Stimulated activated effector memory CD8-positive, alpha-beta T cell treated with anti-CD3 and anti-CD28 coated beads, Interleukin-12 subunit alpha, Interleukin-12 subunit beta, amount 100 ng/mL, for 72 hours (primary cell): ENCODE data around the gene SIX5.
"Not testable (repeated sequence)": the region's sequence is repeated elsewhere in the genome, so short reads cannot be mapped to it uniquely, and the experiment has no call there.

Source experiments
- ATAC-seq: fragments of 150-1000 bp; cut with Tn5 transposase; 2 replicates; pipeline ENCODE4 v1.10.0; 2021
- DNase-seq, 2 donors: peaks; one replicate each; pipeline ENCODE4 v3.0.0; 2021 to 2022; ENCODE audit warnings: low spot score in 2 of 2
- H3K27ac Mint-ChIP-seq: one replicate; pipeline ENCODE4 v1.8.0; 2022; ENCODE audit warnings: mild to moderate bottlenecking, mixed read lengths
- H3K36me3 Mint-ChIP-seq: one replicate; pipeline ENCODE4 v1.8.0; 2022; ENCODE audit warnings: mild to moderate bottlenecking, mixed read lengths
- H3K4me1 Mint-ChIP-seq: one replicate; pipeline ENCODE4 v1.8.0; 2022; ENCODE audit warnings: mixed read lengths
- H3K4me3 Mint-ChIP-seq: one replicate; pipeline ENCODE4 v1.8.0; 2022; ENCODE audit warnings: mild to moderate bottlenecking, mixed read lengths
- H3K9me3 Mint-ChIP-seq: one replicate; pipeline ENCODE4 v1.8.0; 2022; ENCODE audit warnings: mixed read lengths

SIX5 gene

DNA sequence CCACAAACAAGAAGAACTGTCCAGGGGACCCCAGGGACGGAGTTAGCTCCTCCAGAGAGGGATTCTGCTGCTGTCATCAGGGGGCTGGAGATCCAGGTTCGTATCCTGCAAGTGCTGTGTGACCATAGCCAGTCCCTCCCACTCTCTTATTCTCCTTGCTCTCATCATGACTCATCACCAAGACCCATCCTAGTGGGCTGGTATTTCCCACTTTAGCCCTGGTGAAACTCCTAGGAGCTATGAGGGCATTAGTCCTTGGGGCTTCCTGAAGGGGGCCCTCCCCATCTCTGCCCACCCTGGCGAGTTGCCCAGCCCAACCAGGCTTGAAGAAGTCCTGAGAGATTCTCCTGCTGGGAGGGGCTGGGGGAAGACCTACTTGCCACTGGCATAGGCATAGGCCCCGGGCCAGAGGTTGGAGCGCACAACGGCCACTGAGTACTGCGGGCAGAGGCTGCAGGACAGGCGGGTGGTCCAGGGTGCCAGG is 31.1 kb upstream of the SIX5 start:
- no peaks in the 10 kb centered on the region for H3K9me3 Mint-ChIP-seq
- H3K36me3 Mint-ChIP-seq = no peaks in the 10 kb centered on the region
- ATAC-seq (no peak), DNase-seq (no peak)
- no peak overlapping the region for H3K4me3 Mint-ChIP-seq
- no peak overlapping the region for H3K27ac Mint-ChIP-seq
- peaks cover 7% of the 10 kb centered on the region for H3K4me1 Mint-ChIP-seq

DNA sequence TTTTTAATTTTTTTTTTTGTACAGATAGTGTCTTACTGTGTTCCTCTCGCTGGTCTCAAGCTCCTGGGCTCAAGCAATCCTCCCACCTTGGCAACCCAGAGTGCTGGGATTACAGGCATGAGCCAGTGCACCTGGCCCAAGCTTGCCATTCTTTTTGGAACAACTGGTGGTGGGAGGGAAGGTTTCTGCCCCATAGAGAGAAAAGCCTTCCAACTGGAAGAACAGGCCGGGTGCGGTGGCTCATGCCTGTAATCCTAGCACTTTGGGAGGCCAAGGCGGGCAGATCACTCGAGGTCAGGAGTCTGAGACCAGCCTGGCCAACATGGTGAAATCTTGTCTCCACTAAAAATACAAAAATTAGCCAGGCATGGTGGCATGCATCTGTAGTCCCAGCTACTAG is 30.5 kb upstream of the SIX5 start:
- not testable (repeated sequence) for H3K4me3 Mint-ChIP-seq, H3K27ac Mint-ChIP-seq, DNase-seq, H3K9me3 Mint-ChIP-seq, H3K36me3 Mint-ChIP-seq, ATAC-seq
- peaks cover 12% of the 10 kb centered on the region for H3K4me1 Mint-ChIP-seq

GRCh38 chr19:45798995-45799517 is 30.0 kb upstream of the SIX5 start:
- Mint-ChIP-seq H3K27ac (no peak overlapping the region), H3K36me3 (peaks cover under 1% of the 10 kb centered on the region), H3K4me3 (no peak overlapping the region), H3K9me3 (no peaks in the 10 kb centered on the region), H3K4me1 (peaks cover 14% of the 10 kb centered on the region)
- peak; percentile 76 for ATAC-seq
- peak; percentile 39 to 75 for DNase-seq

GRCh38 chr19:45794627-45795026 is 25.6 kb upstream of the SIX5 start:
- DNase-seq (no peak), ATAC-seq (no peak)
- H3K36me3 Mint-ChIP-seq = peaks cover 45% of the 10 kb centered on the region
- H3K27ac Mint-ChIP-seq = peak overlapping the region; percentile 77
- H3K4me1 Mint-ChIP-seq = peaks cover 46% of the 10 kb centered on the region
- no peak overlapping the region for H3K4me3 Mint-ChIP-seq
- H3K9me3 Mint-ChIP-seq = no peaks in the 10 kb centered on the region

DNA sequence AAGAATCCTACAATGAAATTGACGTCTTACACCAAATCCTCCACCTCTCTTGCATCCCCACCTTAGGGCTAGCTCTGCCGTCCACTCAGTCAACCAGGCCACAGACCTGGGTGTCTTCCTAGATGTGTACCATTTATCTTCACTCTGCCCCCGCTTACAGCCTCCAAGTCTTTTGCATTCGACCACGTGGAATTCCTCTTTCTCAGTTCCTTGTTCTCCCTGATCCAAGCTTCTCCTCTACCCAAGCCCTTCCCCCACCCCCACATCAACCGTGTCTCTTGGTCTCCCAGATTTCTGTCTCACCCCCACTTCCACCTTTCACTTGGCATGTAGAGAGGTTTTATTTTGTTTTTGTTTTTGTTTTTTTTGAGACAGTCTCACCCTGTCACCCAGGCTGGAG is 24.8 kb upstream of the SIX5 start:
- H3K4me1 Mint-ChIP-seq = peaks cover 42% of the 10 kb centered on the region
- DNase-seq = no peak
- peak overlapping the region; percentile 77 for H3K27ac Mint-ChIP-seq
- ATAC-seq = no peak
- no peaks in the 10 kb centered on the region for H3K9me3 Mint-ChIP-seq
- peaks cover 52% of the 10 kb centered on the region for H3K36me3 Mint-ChIP-seq
- H3K4me3 Mint-ChIP-seq = no peak overlapping the region

DNA sequence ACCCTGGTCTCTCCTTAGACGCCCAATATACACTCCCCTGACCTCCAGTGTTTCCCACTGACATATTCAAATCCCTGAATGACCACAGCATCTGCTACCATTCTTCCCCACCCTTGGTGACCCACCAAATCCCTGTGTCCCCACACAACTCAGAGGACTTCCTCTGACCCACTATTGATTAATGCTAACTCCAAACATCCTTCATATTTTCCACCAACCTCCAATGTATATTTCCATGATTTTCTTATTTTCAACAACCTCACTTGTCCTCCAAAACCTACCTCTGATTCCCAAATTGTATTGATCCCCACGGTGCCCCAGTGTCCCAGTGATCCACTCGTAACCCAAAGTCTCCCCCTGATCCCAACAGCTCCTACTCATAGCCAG is 24.1 kb upstream of the SIX5 start:
- ATAC-seq (no peak), DNase-seq (no peak)
- Mint-ChIP-seq H3K4me3 (peak overlapping the region; percentile 94), H3K27ac (peak overlapping the region; percentile 77), H3K4me1 (peaks cover 45% of the 10 kb centered on the region), H3K9me3 (no peaks in the 10 kb centered on the region), H3K36me3 (peaks cover 59% of the 10 kb centered on the region)

GRCh38 chr19:45792470-45793177 is 23.6 kb upstream of the SIX5 start, which contains the start of gene DMWD:
Gene DMWD (minus strand): TSS chr19:45792845. CDS start chr19:45792756, 89 bp downstream.
- Mint-ChIP-seq H3K27ac (peak within 1 kb of the TSS; percentile 92), H3K36me3 (peaks cover 65% of the 10 kb centered on the region), H3K4me3 (peak within 1 kb of the TSS; percentile 94), H3K9me3 (no peaks in the 10 kb centered on the region), H3K4me1 (peaks cover 50% of the 10 kb centered on the region)
- ATAC-seq = peak; percentile 93
- peak; percentile 99 to 100 for DNase-seq

DNA sequence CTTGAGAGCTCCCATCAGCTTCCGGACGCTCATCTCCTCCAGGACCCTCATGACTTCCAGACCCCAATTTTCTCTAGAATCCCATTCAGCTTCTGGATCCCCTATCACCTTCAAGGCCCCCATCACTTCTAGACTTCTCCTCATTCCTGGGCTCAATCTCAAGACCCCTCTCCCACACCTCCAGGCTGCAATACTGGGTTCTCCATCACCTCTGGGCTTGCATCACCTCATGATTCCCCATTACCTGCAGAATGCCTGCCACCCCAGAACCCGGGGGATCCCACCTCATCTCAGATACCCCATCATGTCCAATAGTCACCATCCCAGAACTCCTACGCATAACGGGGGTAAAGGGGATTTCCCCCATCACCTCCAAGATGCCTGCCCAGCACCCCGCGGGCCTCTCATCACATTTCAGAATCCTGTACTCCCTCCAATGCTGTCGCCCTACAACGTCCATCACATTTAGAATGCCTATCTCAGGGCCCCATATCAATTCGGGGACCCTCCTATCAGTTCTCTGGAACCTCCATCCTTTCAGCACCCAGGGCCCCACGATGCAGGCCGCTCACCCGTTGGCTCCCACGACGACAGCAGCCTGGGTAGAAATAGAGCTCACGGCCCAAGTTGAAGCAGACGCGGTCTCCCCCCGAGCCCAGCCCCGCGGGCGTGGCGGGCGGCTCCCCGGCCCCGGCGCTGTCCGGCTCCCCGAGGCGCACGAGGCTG is 22.9 kb upstream of the SIX5 start:
- Mint-ChIP-seq H3K9me3 (no peaks in the 10 kb centered on the region), H3K27ac (peak overlapping the region; percentile 92), H3K36me3 (peaks cover 70% of the 10 kb centered on the region), H3K4me1 (peaks cover 50% of the 10 kb centered on the region), H3K4me3 (peak overlapping the region; percentile 94)
- ATAC-seq (peak; percentile 45), DNase-seq (no peak)

DNA sequence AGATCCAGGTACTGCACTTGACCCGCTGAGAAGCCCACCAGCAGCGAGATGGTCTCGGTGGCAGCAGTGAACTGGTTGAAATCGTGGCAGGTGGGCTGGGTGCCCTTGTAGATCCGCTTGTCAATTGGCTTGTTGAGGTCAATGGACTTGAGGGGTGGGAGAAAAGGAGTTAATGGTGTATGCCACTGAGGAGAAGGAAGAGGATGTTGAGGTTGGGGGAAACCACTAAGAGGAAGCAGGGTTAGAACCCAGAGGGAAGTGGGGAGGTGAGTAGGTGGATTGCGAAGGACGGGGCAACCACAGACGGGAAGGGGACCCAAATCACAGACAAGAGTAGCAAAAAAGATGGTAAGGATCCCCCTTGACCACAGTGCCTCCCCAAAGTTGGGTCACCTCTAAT is 21.9 kb upstream of the SIX5 start:
- H3K9me3 Mint-ChIP-seq = no peaks in the 10 kb centered on the region
- ATAC-seq = no peak
- DNase-seq = no peak
- no peak overlapping the region for H3K27ac Mint-ChIP-seq
- H3K36me3 Mint-ChIP-seq = peaks cover 79% of the 10 kb centered on the region
- H3K4me3 Mint-ChIP-seq = peak overlapping the region; percentile 94
- peaks cover 50% of the 10 kb centered on the region for H3K4me1 Mint-ChIP-seq

DNA sequence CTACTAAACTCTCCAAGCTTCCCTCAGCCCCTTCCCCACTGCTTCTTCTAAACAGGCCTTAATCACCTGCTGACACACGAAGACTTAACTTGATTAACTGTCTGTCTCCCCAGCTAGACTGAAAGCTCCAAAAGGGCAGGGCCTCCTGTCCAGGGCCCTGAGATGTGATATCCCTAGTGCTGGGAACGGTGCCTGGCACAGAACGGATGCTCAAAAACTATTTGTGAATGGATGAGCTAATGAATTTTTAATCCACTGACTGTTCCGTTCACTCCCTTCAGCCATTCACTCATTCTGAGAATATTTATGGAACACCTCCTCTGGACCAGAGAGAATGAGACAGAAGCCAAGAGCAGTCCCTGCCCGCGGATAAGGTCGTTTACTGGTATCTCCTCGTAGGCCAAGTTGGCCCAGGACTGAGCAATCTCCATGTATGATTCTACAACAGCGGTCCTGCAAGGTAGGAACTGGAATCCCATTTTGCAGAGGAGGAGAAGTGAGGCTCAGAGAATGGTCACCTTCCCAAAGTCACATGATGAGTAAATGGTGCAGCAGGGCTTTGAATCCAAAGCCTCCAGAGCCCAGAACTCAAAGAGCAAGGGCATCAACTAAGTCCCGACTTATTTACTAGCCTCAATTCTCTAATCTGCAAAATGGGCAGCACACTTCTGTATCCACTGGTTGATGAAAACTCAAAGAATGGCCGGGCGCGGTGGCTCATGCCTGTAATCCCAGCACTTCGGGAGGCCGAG is 20.2 kb upstream of the SIX5 start:
- DNase-seq = no peak
- H3K27ac Mint-ChIP-seq = no peak overlapping the region
- no peak for ATAC-seq
- no peaks in the 10 kb centered on the region for H3K9me3 Mint-ChIP-seq
- H3K4me1 Mint-ChIP-seq = peaks cover 44% of the 10 kb centered on the region
- H3K4me3 Mint-ChIP-seq = no peak overlapping the region
- H3K36me3 Mint-ChIP-seq = peaks cover 79% of the 10 kb centered on the region

GRCh38 chr19:45786533-45786894 is 17.5 kb upstream of the SIX5 start:
- no peak for ATAC-seq
- peaks cover 53% of the 10 kb centered on the region for H3K36me3 Mint-ChIP-seq

DNA sequence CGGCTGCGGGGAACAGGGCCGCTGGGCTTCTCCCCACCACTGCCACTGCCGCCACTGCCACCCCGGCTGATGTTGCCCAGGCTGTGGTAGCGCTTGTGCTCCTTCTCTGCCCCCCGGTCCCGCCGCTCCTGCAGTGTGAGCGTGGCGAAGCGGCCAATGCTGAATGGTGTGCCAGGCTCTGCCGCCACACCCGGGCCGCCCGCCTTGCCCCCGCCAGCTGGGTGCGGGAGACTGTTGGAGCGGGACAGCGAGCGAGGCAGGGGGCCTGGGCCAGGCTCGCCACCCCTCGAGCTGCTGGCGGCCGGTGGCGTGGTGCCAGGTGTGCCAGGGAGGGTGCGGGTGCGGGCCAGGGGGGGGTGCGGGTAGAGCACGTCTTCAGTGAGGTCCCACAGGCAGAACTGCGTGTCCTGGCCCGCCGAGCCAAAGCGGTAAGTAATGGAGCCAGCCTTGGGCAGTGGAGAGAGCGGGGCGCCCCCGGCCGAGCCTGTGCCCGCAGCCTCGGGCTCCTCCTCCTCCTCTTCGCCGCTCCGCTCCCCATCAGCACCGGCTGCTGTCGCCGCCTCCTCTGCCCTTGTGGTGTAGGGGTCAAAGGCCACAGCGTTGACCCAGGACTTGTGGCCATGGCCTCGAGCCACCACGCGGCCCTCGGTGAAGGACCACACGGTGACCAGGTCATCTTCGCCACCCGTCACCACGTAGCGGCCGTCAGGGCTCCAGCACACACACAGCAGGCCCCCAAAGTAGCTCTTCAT is 16.9 kb upstream of the SIX5 start:
- H3K36me3 Mint-ChIP-seq = peaks cover 48% of the 10 kb centered on the region
- ATAC-seq (no peak), DNase-seq (no peak)
- no peak overlapping the region for H3K27ac Mint-ChIP-seq
- H3K4me1 Mint-ChIP-seq = peaks cover 20% of the 10 kb centered on the region
- H3K4me3 Mint-ChIP-seq = no peak overlapping the region
- H3K9me3 Mint-ChIP-seq = no peaks in the 10 kb centered on the region

More at GRCh38 chr19:45786533-45786894, 17.5 kb upstream of the SIX5 start:
- Mint-ChIP-seq H3K27ac (no peak overlapping the region), H3K4me3 (no peak overlapping the region), H3K4me1 (peaks cover 23% of the 10 kb centered on the region), H3K9me3 (no peaks in the 10 kb centered on the region)
- DNase-seq = no peak

- H3K27ac Mint-ChIP-seq = no peak overlapping the region
- no peaks in the 10 kb centered on the region for H3K9me3 Mint-ChIP-seq
- DNase-seq (no peak), ATAC-seq (no peak)
- H3K4me1 Mint-ChIP-seq = peaks cover 19% of the 10 kb centered on the region
- H3K36me3 Mint-ChIP-seq = peaks cover 39% of the 10 kb centered on the region
- no peak overlapping the region for H3K4me3 Mint-ChIP-seq
These were observed 16.0 kb upstream of the SIX5 start for GRCh38 chr19:45785097-45785496.

DNA sequence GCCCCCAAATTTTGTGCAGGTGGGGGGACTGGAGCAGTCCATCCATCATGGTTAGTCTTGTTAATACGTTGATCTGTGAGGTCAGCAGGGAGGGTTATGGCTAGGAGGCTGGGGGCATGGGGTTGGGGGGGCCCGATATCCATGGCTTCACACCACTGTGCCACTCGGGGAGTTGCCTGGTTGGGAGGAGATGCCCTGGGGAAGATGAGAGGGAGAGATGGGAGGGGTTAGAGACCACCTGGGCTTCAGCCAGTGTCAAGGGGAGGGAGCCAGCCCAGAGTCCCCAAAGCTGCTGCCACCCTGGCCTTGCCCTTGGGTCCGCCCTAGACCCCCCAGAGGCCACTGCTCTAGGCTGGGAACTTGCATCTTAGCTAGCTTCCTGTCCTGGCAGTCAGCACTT is 15.0 kb upstream of the SIX5 start:
- no peak for DNase-seq
- no peak for ATAC-seq
- H3K4me3 Mint-ChIP-seq = no peak overlapping the region
- peaks cover 36% of the 10 kb centered on the region for H3K36me3 Mint-ChIP-seq
- H3K27ac Mint-ChIP-seq = no peak overlapping the region
- peaks cover 29% of the 10 kb centered on the region for H3K4me1 Mint-ChIP-seq
- H3K9me3 Mint-ChIP-seq = no peaks in the 10 kb centered on the region
